PC-3 (cell line): ENCODE data around the gene PSKH1. TPM values are rescaled to one million over a fixed set of nuclear protein-coding genes. Genes with fewer than 3 reads are reported as not detected.

Experiments
- ATAC-seq: fragments of 200-7000 bp; cut with Tn5 transposase; 2 replicates; pipeline ENCODE4 v1.9.1; 2020; ENCODE audit warnings: mild to moderate bottlenecking, moderate library complexity
- BruUV-seq: library from RNA; stranded (reverse); fragments of 400-500 nt; replicated peaks from 2 replicates; lab custom pipeline; 2021; lab: Mats Ljungman, UMichigan
- CTCF ChIA-PET: fragments of 300-600 bp; sonication (Branson Sonifier 250); formaldehyde crosslinking; loops from one replicate; lab custom pipeline; 2022; ENCODE audit warnings: antibody characterized with exemption; lab: Charles Lee
- POLR2A ChIA-PET: fragments of 300-600 bp; sonication (Branson Sonifier 250); formaldehyde crosslinking; loops from one replicate; lab custom pipeline; 2022; ENCODE audit warnings: antibody characterized with exemption; ENCODE audit not compliant: unreplicated experiment; lab: Charles Lee
- DNase-seq: peaks from one replicate; pipeline ENCODE4 v3.0.0-alpha.2; 2015
- H2AFZ ChIP-seq: fragments of 300-600 bp; sonication (generic); 2 replicates; pipeline ENCODE4 v1.6.0; 2016; ENCODE audit warnings: antibody characterized with exemption, low read length
- H3F3A ChIP-seq: fragments of 300-600 bp; sonication (generic); one replicate; pipeline ENCODE4 v1.6.0; 2017; ENCODE audit warnings: antibody characterized with exemption, low read length, control low read depth, mild to moderate bottlenecking; ENCODE audit not compliant: unreplicated experiment
- H3K27ac ChIP-seq: fragments of 300-600 bp; sonication (generic); 2 replicates; pipeline ENCODE4 v1.5.1; 2016; ENCODE audit warnings: mild to moderate bottlenecking, low read length
- H3K27me3 ChIP-seq: fragments of 300-600 bp; sonication (generic); 2 replicates; pipeline ENCODE4 v1.6.1; 2016; ENCODE audit warnings: low read length, mixed read lengths
- H3K36me3 ChIP-seq: fragments of 300-600 bp; sonication (generic); 2 replicates; pipeline ENCODE4 v1.6.1; 2016; ENCODE audit warnings: low read depth, mixed run types, low read length, mixed read lengths
- H3K4me1 ChIP-seq: fragments of 300-600 bp; sonication (generic); 2 replicates; pipeline ENCODE4 v1.5.1; 2016; ENCODE audit warnings: low read length; ENCODE audit not compliant: insufficient read depth
- H3K4me2 ChIP-seq: fragments of 300-600 bp; sonication (generic); 2 replicates; pipeline ENCODE4 v1.6.0; 2016; ENCODE audit warnings: low read length
- H3K4me3 ChIP-seq: fragments of 300-600 bp; sonication (generic); 2 replicates; pipeline ENCODE4 v1.5.1; 2016; ENCODE audit warnings: mild to moderate bottlenecking, low read length, mixed read lengths
- H3K79me2 ChIP-seq: fragments of 300-600 bp; sonication (generic); 2 replicates; pipeline ENCODE4 v1.6.1; 2017; ENCODE audit warnings: low read length, mixed read lengths
- H3K9ac ChIP-seq: fragments of 300-600 bp; sonication (generic); 2 replicates; pipeline ENCODE4 v1.6.0; 2016; ENCODE audit warnings: mild to moderate bottlenecking, low read length
- H3K9me2 ChIP-seq: fragments of 300-600 bp; sonication (generic); replicated peaks from 2 replicates; pipeline ENCODE4 v1.6.1; 2016; ENCODE audit warnings: mixed run types, low read length, mixed read lengths
- H3K9me3 ChIP-seq: fragments of 300-600 bp; sonication (generic); 2 replicates; pipeline ENCODE4 v1.6.1; 2016; ENCODE audit warnings: low read length, mixed read lengths
- H4K20me1 ChIP-seq: fragments of 300-600 bp; sonication (generic); 2 replicates; pipeline ENCODE4 v1.6.1; 2016; ENCODE audit warnings: low read length, mixed read lengths
- CTCF ChIP-seq: fragments of 300-600 bp; sonication (generic); conservative IDR thresholded peaks from 2 replicates; pipeline ENCODE4 v1.5.1; 2017; ENCODE audit warnings: antibody characterized with exemption, low read depth, mild to moderate bottlenecking, low read length
- EZH2 ChIP-seq: fragments of 300-600 bp; sonication (generic); IDR thresholded peaks from one replicate; pipeline ENCODE4 v1.6.1; 2017; ENCODE audit warnings: antibody characterized with exemption, mild to moderate bottlenecking, low read length; ENCODE audit not compliant: unreplicated experiment
- EZH2phosphoT487 ChIP-seq: fragments of 300-600 bp; sonication (generic); IDR thresholded peaks from 2 replicates; pipeline ENCODE4 v1.6.1; 2018; ENCODE audit warnings: mild to moderate bottlenecking, antibody characterized with exemption, low read length, borderline replicate concordance
- intact Hi-C: fragments of 100-400 bp; cut with micrococcal nuclease; formaldehyde crosslinking; loops from 2 replicates; pipeline ENCODE4 v1.9.0; 2023
- total RNA-seq: library from RNA; depleted of rRNA; stranded (reverse); fragments of >200 nt; gene quantifications from 2 replicates; pipeline ENCODE4 v1.2.3, GENCODE V29; 2014

Gene PSKH1
- total RNA-seq, 1 experiment from 2014 or later = 6.6 TPM

GRCh38 chr16:67864594-67864993 is 28.5 kb upstream of the PSKH1 start:
- CTCF ChIA-PET = no interaction called here

GRCh38 chr16:67865318-67865717 is 27.7 kb upstream of the PSKH1 start:
- intact Hi-C loops = no loop called here
- Histone ChIP-seq H2AFZ (no peak overlapping the region), H3K79me2 (peaks cover 50% of the 10 kb centered on the region), H3F3A (no peaks in the 10 kb centered on the region), H3K9me3 (no peaks in the 10 kb centered on the region), H3K9me2 (no peaks in the 10 kb centered on the region), H3K4me2 (no peak overlapping the region), H3K4me3 (no peak overlapping the region), H4K20me1 (peaks cover 7% of the 10 kb centered on the region; the same call in 1 of the 2 replicates), H3K27me3 (no peaks in the 10 kb centered on the region), H3K36me3 (peaks cover 20% of the 10 kb centered on the region), H3K4me1 (peaks cover 13% of the 10 kb centered on the region), H3K27ac (no peak overlapping the region), H3K9ac (no peak overlapping the region)
- DNase-seq (peak; percentile 45), ATAC-seq (peak; percentile 56)
- BruUV-seq = no TSS peak
- CTCF ChIA-PET = interaction anchor here (0.6 to 1.0 kb wide), 5 partner anchors 32 to 653 kb away, joined by 3 to 18 read pairs (median 4); no protein-coding TSS in a partner anchor
- POLR2A ChIA-PET = no interaction called here
- TF ChIP-seq EZH2phosphoT487 (no peak), CTCF (peak; percentile 64)

More at GRCh38 chr16:67864594-67864993, 28.5 kb upstream of the PSKH1 start:
- TF ChIP-seq EZH2phosphoT487 (no peak), CTCF (no peak), EZH2 (no peak)
- no peak overlapping the region for H3K9ac ChIP-seq
- H3K9me2 ChIP-seq = no peaks in the 10 kb centered on the region
- H3K9me3 ChIP-seq = no peaks in the 10 kb centered on the region
- peaks cover 57% of the 10 kb centered on the region for H3K79me2 ChIP-seq
- BruUV-seq = no TSS peak
- DNase-seq (no peak), ATAC-seq (no peak)
- peaks cover 7% of the 10 kb centered on the region; the same call in 1 of the 2 replicates for H4K20me1 ChIP-seq
- no peak overlapping the region for H2AFZ ChIP-seq
- no peaks in the 10 kb centered on the region for H3F3A ChIP-seq
- H3K27me3 ChIP-seq = no peaks in the 10 kb centered on the region
- peaks cover 22% of the 10 kb centered on the region for H3K36me3 ChIP-seq
- H3K4me3 ChIP-seq = no peak overlapping the region
- no peak overlapping the region for H3K4me2 ChIP-seq
- no peak overlapping the region for H3K27ac ChIP-seq
- POLR2A ChIA-PET = no interaction called here
- peaks cover 17% of the 10 kb centered on the region for H3K4me1 ChIP-seq
- intact Hi-C loops = no loop called here

- no peak for DNase-seq
- ChIA-PET CTCF (no interaction called here), POLR2A (no interaction called here)
- Histone ChIP-seq H3K4me2 (no peak overlapping the region), H2AFZ (no peak overlapping the region), H3K36me3 (peaks cover 12% of the 10 kb centered on the region; the same call in 1 of the 2 replicates), H3K9ac (no peak overlapping the region), H3F3A (no peaks in the 10 kb centered on the region), H4K20me1 (no peaks in the 10 kb centered on the region), H3K27ac (no peak overlapping the region), H3K4me1 (no peaks in the 10 kb centered on the region), H3K9me3 (no peaks in the 10 kb centered on the region), H3K4me3 (no peak overlapping the region), H3K27me3 (no peaks in the 10 kb centered on the region), H3K9me2 (no peaks in the 10 kb centered on the region), H3K79me2 (peaks cover 24% of the 10 kb centered on the region)
- intact Hi-C loops = no loop called here
- no TSS peak for BruUV-seq
- no peak for ATAC-seq
- TF ChIP-seq EZH2 (no peak), CTCF (no peak), EZH2phosphoT487 (no peak)
These were observed 24.8 kb upstream of the PSKH1 start for GRCh38 chr16:67868290-67868689.
